Gastrocnemius medialis (tissue), 4 donors: ENCODE measurements around the gene ABL1. TPM values are rescaled to one million over a fixed set of nuclear protein-coding genes. Genes with fewer than 3 reads are reported as not detected.

Source experiments
- ATAC-seq, 2 donors: fragments of 150-250 bp; one replicate each; pipeline ENCODE4 v1.9.1; 2016
- DNase-seq, 2 donors: peaks; one replicate each; pipeline ENCODE4 v3.0.0-alpha.2; 2019
- H3K27ac ChIP-seq, 4 donors: fragments of 200-600 bp; sonication (generic); 1 replicate in 1 of 4; 2 replicates in 3 of 4; pipeline ENCODE4 v1.5.1; 2016 to 2018; ENCODE audit warnings: mild to moderate bottlenecking in 2 of 4, moderate library complexity in 1 of 4
- H3K27me3 ChIP-seq, 3 donors: fragments of 200-600 bp; sonication (generic) in 2 of 3; 1 replicate in 1 of 3; 2 replicates in 2 of 3; pipeline versions ENCODE4 v1.5.1 to v1.6.0; 2016 to 2019; ENCODE audit warnings: mild to moderate bottlenecking in 1 of 3, moderate library complexity in 1 of 3
- H3K36me3 ChIP-seq, 2 donors: fragments of 200-600 bp; sonication (generic) in 1 of 2; one replicate each; pipeline ENCODE4 v1.5.1; 2017 to 2018
- H3K4me1 ChIP-seq, 2 donors: fragments of 200-600 bp; sonication (generic) in 1 of 2; one replicate each; pipeline ENCODE4 v1.5.1; 2016 to 2017; ENCODE audit warnings: mild to moderate bottlenecking in 2 of 2
- H3K4me3 ChIP-seq, 4 donors: fragments of 200-600 bp; sonication (generic) in 3 of 4; 1 replicate in 1 of 4; 2 replicates in 3 of 4; pipeline ENCODE4 v1.5.1; 2016 to 2019; ENCODE audit warnings: mild to moderate bottlenecking in 2 of 4
- H3K9me3 ChIP-seq, 3 donors: fragments of 200-600 bp; sonication (generic) in 2 of 3; 1 replicate in 1 of 3; 2 replicates in 2 of 3; pipeline ENCODE4 v1.5.1; 2016 to 2019
- CTCF ChIP-seq, 5 experiments: fragments of 450-650 bp in 3 of 5; fragments of 200-600 bp in 2 of 5; sonication (generic) in 2 of 5; IDR thresholded peaks in 4 of 5; conservative IDR thresholded peaks in 1 of 5; 1 replicate in 4 of 5; 2 replicates in 1 of 5; pipeline ENCODE4 v1.5.1; 2016 to 2019; ENCODE audit warnings: antibody characterized with exemption in 5 of 5, mild to moderate bottlenecking in 3 of 5, moderate library complexity in 3 of 5
- POLR2A ChIP-seq, 2 donors: fragments of 450-650 bp; IDR thresholded peaks; one replicate each; pipeline ENCODE4 v1.6.1; 2017; ENCODE audit warnings: antibody characterized with exemption in 2 of 2, mild to moderate bottlenecking in 2 of 2, moderate library complexity in 2 of 2
- in situ Hi-C, 4 donors: fragments of 200-750 bp; cut with MboI; loops; one replicate each; pipeline versions ENCODE4 v1.15.0 to v1.8.0; 2017; ENCODE audit warnings: low sequenced_read_pairs in 4 of 4
- intact Hi-C: fragments of 100-400 bp; cut with DNase I; formaldehyde crosslinking; loops from one replicate; pipeline ENCODE4 v1.15.1; 2023; ENCODE audit warnings: low total_unique reads
- total RNA-seq, 4 donors: library from RNA; depleted of rRNA; stranded (reverse); fragments of >200 nt; gene quantifications; one replicate each; pipeline versions ENCODE4 v1.1.0 to v1.2.3, GENCODE V29; 2016

ABL1 gene
- total RNA-seq, 4 donors from 2014 or later: 22.8 to 55.5 (median 28.5) TPM

DNA sequence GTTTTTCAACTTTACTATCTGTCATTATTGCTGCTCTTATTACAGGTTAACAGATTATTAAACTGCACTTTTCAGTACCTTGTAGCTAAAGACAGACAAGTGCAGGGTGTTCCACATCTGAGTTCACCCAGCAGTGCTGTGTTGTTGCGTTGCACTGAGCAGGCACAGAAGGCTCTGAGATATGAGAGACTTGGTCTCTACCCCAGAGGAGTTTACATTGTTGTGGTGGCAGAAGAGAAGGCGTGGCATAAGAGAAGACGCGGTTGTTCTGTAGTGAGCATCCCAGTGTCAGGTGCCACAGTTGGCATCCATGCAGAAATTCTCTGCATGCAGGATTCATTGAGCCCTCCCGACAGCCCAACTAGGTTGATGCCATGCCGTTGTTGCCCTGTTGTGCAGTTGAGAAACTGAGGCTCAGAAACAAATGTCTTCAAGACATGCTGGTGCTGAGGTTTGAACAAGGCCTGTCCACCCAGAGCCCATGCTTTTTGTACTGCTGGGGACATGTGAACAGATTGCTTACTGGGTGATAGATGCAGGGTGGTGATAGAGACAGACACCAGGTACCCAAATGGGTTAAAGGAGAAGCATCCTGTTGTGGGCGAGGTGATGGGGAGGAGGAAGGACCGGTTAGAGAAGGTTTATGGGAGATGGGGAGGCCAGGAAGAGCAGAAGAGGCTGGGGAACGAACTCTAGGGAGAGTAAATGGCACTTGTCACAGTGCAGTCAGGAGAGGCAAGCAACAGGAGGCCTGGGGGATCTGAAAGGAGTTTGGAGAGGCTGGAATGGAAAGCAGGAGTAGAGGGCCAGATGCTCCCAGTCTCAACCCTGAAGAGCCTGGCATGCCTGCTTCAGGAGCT, 8.2 kb downstream of the ABL1 start:
- Histone ChIP-seq H3K9me3 (no peaks in the 10 kb centered on the region), H3K27me3 (no peaks in the 10 kb centered on the region), H3K36me3 (no peaks in the 10 kb centered on the region), H3K27ac (peak overlapping the region; percentile 70 to 78 (median 78)), H3K4me1 (peaks cover 80 to 81% of the 10 kb centered on the region in 2 donors), H3K4me3 (no peak overlapping the region)
- DNase-seq: no peak
- in situ Hi-C loops (no loop called here), intact Hi-C loops (no loop called here)
- no peak for ATAC-seq
- TF ChIP-seq POLR2A (IDR thresholded peaks at IDR 0.05) (no peak), CTCF (IDR thresholded peaks at IDR 0.05 in 4 of 5, conservative IDR thresholded peaks at IDR 0.05 in 1 of 5) (no peak)

DNA sequence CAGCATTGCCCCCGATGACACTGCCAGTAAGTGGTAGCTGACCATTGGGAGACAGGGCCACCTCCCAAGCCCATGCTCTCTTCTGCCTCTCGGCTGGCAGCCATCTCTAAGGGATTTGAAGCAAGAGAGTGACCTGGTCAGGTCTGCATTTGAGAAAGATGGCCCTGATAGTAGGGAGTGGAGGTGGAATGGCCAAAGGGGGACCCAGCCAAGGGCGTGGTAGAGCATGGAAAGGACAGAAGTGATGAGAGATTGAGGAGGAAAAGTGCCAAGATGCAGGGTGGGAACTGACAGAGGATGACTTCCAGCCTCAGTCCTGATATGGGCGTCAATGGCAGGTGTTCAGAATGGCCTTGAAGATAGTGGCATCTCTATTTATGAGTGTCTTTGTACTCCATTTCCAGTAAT, 9.0 kb downstream of the ABL1 start:
- DNase-seq (peak in 1 of 2 donors; percentile 44), ATAC-seq (no peak)
- in situ Hi-C loops (no loop called here), intact Hi-C loops (no loop called here)
- H3K4me1 ChIP-seq: peaks cover 72 to 79% of the 10 kb centered on the region in 2 donors
- H3K9me3 ChIP-seq: no peaks in the 10 kb centered on the region
- H3K36me3 ChIP-seq: no peaks in the 10 kb centered on the region
- H3K4me3 ChIP-seq: no peak overlapping the region
- no peaks in the 10 kb centered on the region for H3K27me3 ChIP-seq
- peak overlapping the region; percentile 70 to 78 (median 78) for H3K27ac ChIP-seq
- TF ChIP-seq POLR2A (IDR thresholded peaks at IDR 0.05): no peak

GRCh38 chr9:130845254-130845653, 10.2 kb downstream of the ABL1 start:
- no peaks in the 10 kb centered on the region for H3K36me3 ChIP-seq
- no peak for TF ChIP-seq CTCF (IDR thresholded peaks at IDR 0.05 in 4 of 5, conservative IDR thresholded peaks at IDR 0.05 in 1 of 5)
- no peak for TF ChIP-seq POLR2A (IDR thresholded peaks at IDR 0.05)
- DNase-seq (no peak), ATAC-seq (no peak)
- peaks cover 63 to 67% of the 10 kb centered on the region in 2 donors for H3K4me1 ChIP-seq
- no peaks in the 10 kb centered on the region for H3K9me3 ChIP-seq
- intact Hi-C loops: no loop called here
- in situ Hi-C loops: no loop called here
- H3K27me3 ChIP-seq: no peaks in the 10 kb centered on the region
- peak overlapping the region; percentile 70 to 78 (median 78) for H3K27ac ChIP-seq
- H3K4me3 ChIP-seq: peak overlapping the region in 2 of 4 donors; percentile 9 to 24

DNA sequence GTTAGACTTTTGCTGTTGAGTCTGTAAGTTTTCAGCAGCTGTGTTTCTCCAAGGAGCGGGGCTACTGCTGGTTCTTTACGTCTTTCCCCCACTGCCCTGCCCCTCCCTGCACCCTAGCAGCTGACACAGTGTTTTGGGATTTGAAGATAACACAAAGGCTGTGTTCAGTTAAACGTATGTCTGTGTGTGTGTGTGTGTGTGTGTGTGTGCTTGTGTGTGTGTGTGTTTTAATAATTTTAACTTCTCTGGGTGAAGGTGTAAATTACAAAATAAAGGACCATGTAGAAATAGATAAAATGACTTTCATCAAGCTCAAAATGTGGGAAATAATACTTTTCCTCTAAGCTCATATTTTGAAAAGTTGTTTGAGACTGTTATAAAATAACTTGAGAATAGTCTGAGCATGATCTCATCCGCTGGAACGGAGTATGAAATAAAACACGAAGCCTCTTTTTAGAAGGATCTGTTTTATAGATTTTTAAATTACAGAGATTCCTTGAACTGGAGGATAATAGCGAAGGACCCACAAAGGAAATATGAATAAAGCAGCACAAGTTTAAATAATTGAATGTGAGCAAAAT, 10.9 kb downstream of the ABL1 start:
- ATAC-seq (no peak), DNase-seq (no peak)
- intact Hi-C loops: loop anchor here (2.0 kb wide), 1 partner anchor 65 kb away; no protein-coding TSS in a partner anchor
- TF ChIP-seq POLR2A (IDR thresholded peaks at IDR 0.05): no peak
- TF ChIP-seq CTCF (IDR thresholded peaks at IDR 0.05 in 4 of 5, conservative IDR thresholded peaks at IDR 0.05 in 1 of 5): no peak
- H3K4me1 ChIP-seq: peaks cover 61 to 63% of the 10 kb centered on the region in 2 donors
- no peaks in the 10 kb centered on the region for H3K27me3 ChIP-seq
- H3K36me3 ChIP-seq: no peaks in the 10 kb centered on the region
- H3K4me3 ChIP-seq: peak overlapping the region in 2 of 4 donors; percentile 8 to 24
- peak overlapping the region; percentile 70 to 78 (median 78) for H3K27ac ChIP-seq
- in situ Hi-C loops: no loop called here
- no peaks in the 10 kb centered on the region for H3K9me3 ChIP-seq
